GM12873 (cell line): ENCODE results near the gene CXCL16.

Experiments
- TF ChIP-seq, protein P1 (sequence below): IDR thresholded peaks from 2 replicates; pipeline ENCODE4 v1.5.1; 2012; ENCODE audit warnings: low read depth, mild to moderate bottlenecking, moderate library complexity, low read length, control low read depth; ENCODE audit not compliant: insufficient read depth; ENCODE audit errors: missing control alignments

CXCL16 gene

DNA sequence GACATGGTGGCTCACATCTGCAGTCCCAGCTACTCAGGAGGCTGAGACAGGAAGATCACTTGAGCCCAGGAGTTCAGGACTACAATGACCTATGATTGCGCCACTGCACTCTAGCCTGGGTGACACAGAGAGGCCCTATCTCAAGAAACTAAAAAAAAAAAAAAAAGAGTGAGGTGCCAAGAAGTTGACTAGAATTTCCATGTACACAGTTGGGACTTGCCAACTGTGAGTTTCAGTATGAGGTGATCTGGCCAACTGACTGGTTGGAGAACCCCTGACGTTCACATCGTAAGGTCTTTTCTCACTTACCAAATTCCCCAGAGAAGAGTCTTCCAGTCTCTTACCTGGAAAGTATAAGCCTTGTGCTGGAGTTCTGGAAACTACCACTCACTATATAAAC is 11.6 kb downstream of the CXCL16 start:
- TF ChIP-seq, protein P1, sequence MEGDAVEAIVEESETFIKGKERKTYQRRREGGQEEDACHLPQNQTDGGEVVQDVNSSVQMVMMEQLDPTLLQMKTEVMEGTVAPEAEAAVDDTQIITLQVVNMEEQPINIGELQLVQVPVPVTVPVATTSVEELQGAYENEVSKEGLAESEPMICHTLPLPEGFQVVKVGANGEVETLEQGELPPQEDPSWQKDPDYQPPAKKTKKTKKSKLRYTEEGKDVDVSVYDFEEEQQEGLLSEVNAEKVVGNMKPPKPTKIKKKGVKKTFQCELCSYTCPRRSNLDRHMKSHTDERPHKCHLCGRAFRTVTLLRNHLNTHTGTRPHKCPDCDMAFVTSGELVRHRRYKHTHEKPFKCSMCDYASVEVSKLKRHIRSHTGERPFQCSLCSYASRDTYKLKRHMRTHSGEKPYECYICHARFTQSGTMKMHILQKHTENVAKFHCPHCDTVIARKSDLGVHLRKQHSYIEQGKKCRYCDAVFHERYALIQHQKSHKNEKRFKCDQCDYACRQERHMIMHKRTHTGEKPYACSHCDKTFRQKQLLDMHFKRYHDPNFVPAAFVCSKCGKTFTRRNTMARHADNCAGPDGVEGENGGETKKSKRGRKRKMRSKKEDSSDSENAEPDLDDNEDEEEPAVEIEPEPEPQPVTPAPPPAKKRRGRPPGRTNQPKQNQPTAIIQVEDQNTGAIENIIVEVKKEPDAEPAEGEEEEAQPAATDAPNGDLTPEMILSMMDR, result no peak

DNA sequence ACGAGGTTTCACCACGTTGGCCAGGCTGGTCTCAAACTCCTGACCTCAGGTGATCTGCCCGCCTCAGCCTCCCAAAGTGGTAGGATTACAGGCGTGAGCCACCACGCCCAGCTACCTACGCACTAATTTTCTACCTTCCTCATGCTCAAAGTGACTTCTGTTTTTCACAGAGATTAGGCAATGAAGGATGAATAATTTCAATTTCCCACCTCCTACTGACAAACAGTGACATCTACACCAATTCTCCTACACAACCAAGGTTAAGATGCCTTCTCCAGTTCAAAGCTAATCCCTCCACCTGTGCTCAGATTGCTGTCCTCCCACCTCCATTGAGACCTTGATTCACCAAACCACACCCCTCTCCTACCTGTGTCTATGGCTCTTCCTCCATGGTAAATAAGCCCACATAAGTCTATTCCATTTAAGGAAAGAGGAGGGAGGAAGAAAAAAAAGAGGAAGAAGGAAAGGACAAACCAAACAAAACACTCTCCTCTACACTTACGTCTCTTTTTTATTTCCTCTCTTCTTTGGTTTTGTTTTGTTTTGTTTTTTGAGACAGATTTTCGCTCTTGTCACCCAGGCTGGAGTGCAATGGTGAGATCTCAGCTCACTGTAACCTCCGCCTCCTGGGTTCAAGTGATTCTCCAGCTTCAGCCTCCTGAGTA is 13.9 kb downstream of the CXCL16 start:
- TF ChIP-seq, protein P1, result no peak

DNA sequence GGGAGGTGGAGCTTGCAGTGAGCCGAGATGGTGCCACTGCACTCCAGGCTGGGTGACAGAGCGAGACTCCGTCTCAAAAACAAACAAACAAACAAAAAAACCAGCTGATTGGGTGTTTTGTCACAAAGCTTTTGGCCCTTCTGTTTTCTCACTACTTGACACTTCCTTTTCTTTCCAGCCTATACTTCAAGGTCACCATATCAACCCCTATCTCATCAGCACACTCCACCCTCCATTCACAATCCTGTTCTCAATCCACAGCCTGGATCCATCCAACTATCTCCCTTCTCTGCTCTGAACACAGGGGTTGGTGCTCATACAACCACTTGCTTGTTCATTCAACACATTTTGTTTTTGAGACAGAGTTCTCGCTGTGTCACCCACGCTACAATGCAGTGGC is 15.1 kb downstream of the CXCL16 start:
- TF ChIP-seq, protein P1, result no peak

DNA sequence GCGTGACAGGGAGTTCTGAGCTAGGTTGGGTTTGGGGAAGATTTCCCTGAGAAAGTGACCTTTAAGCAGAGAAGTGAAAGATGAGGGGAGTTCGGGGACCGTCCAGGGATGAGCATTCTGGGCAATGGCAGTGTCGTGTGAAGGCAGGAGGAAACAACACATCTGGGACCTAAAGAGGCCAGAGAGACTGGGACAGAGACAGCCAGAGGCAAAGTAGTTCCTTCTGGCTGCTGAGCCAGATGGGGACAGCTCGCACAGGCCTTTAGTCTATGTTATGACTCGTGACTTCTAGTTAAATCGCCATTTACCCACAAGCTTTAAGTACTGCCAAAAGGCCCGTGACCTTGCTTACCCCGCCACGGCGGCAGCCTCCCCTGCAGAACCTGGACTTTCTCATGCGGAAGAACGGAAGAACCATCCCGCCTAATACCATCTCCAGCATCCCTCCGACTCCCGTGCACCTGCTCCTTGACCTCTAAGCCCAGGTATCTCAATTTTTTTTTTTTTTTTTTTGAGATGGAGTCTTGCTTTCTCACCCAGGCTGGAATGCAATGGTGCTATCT is 17.0 kb downstream of the CXCL16 start:
- TF ChIP-seq, protein P1, result no peak

DNA sequence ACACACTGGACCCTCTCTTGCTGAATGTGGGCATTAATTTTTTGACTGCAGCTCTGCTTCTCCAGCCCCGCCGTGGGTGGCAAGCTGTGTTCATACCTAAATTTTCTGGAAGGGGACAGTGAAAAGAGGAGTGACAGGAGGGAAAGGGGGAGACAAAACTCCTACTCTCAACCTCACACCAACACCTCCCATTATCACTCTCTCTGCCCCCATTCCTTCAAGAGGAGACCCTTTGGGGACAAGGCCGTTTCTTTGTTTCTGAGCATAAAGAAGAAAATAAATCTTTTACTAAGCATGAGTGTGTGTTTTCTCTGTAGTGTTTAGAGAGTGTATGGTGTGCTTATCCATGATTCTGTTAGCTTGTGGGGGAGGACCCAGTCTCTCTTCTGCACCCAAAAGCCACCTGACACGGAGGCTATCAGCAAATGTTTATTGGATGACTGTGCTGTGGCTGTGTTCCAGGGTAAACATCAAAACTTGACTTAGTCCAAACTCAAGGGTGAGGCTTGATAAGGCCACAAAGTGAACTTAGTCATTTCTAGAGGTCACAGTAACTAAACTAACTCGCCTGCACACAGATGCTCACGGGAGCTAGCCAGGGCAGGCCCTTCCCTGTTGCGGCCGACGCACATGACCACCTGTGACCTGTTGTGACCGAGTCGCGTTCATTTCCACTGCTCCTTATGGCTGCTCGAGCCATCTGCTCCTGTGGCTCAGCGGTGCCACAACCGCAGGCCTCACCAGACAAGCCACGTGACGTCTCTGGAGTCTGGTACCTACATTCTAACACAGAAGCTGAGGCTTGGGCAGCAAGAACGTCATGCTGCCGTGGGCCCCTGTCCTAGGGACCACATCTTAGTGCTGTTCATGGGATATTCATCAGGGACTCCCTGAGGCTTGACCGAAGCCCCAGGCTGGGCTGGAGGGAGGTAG is 18.3 kb downstream of the CXCL16 start:
- TF ChIP-seq, protein P1, result no peak

DNA sequence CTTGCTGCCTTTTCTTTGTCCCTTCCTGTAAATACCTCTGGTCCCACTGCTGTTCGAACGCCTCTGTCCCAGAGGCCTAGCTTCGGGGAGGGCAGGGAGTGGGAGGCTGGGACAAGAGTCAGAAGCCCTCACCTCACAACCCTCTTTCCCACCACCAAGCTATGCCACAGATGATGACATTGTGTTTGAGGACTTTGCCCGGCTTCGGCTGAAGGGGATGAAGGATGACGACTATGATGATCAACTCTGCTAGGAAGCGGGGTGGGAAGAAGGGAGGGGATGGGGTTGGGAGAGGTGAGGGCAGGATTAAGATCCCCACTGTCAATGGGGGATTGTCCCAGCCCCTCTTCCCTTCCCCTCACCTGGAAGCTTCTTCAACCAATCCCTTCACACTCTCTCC is 18.9 kb downstream of the CXCL16 start:
- TF ChIP-seq, protein P1, result no peak

DNA sequence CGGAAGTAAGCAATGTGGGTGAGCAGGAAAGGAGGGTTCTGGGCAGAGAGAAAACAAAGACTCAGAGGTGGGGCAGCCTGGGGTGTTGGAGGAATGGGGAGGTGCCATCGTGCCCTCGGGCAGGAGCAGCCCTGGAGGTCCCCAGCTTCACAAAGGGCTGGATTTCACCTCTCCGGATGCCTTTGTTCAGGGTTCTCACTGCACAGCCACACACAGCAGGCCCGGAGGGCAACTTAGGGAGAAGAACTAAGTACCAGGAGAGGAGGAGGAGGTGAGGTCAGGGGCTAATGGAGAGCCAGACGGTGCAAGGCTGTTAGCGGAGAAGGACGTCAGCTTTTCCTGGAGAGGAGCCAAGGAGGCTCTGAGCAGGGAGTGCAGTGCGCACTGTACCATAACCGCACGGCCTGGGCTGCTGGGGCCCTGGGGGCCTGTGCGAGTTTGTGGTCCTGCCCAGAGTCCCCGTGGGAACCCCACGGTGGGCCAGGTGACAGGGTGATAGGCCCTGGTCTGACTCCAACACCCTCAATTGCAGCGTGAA is 20.0 kb downstream of the CXCL16 start:
- TF ChIP-seq, protein P1, result no peak
